Lung (tissue), 12 donors: Measurements from ENCODE around the gene MYO15A. TPM values are rescaled to one million over a fixed set of nuclear protein-coding genes. Genes with fewer than 3 reads are reported as not detected.

Experiments used
- ATAC-seq: fragments of 200-7000 bp; cut with Tn5 transposase; one replicate; pipeline ENCODE4 v1.9.1; 2020; ENCODE audit warnings: moderate number of reproducible peaks; ENCODE audit not compliant: insufficient read depth, low FRiP score
- DNase-seq, 3 donors: peaks; one replicate each; pipeline ENCODE4 v3.0.0-alpha.2; 2013 to 2017
- H3K27ac ChIP-seq, 2 donors: one replicate each; pipeline ENCODE4 v1.5.1; 2013; ENCODE audit warnings: mild to moderate bottlenecking in 2 of 2, moderate library complexity in 2 of 2, control low read depth in 1 of 2, inconsistent platforms in 1 of 2, low read depth in 1 of 2, low read length in 1 of 2
- H3K27me3 ChIP-seq, 3 donors: one replicate each; pipeline ENCODE4 v1.5.1; 2013; ENCODE audit warnings: low read length in 2 of 3; ENCODE audit not compliant: control insufficient read depth in 3 of 3, insufficient read depth in 3 of 3
- H3K36me3 ChIP-seq, 4 donors: one replicate each; pipeline ENCODE4 v1.5.1; 2013; ENCODE audit warnings: low read length in 4 of 4, mild to moderate bottlenecking in 1 of 4, moderate library complexity in 1 of 4; ENCODE audit not compliant: control insufficient read depth in 4 of 4, insufficient read depth in 4 of 4
- H3K4me1 ChIP-seq, 5 donors: one replicate each; pipeline ENCODE4 v1.5.1; 2013; ENCODE audit warnings: low read length in 5 of 5, mild to moderate bottlenecking in 2 of 5, moderate library complexity in 1 of 5; ENCODE audit not compliant: control insufficient read depth in 5 of 5, insufficient read depth in 5 of 5
- H3K4me3 ChIP-seq: one replicate; pipeline ENCODE4 v1.5.1; 2013; ENCODE audit warnings: mild to moderate bottlenecking, control low read depth, moderate library complexity
- H3K9ac ChIP-seq, 2 donors: one replicate each; pipeline ENCODE4 v1.5.1; 2013; ENCODE audit warnings: low read length in 2 of 2, control low read depth in 1 of 2; ENCODE audit not compliant: insufficient read depth in 1 of 2
- H3K9me3 ChIP-seq, 4 donors: one replicate each; pipeline ENCODE4 v1.5.1; 2013; ENCODE audit warnings: low read length in 3 of 4, mild to moderate bottlenecking in 1 of 4, moderate library complexity in 1 of 4; ENCODE audit not compliant: control insufficient read depth in 4 of 4, insufficient read depth in 3 of 4
- WGBS, 2 donors: extraction: QIAGEN DNeasy Blood & Tissue Kit; methylation state at CpG; one replicate each; pipeline ENCODE4 v1.1.7; 2013; 5-methylcytosine and 5-hydroxymethylcytosine counted together
- polyA plus RNA-seq, 2 donors: library from polyadenylated mRNA; stranded (reverse); fragments of 200-250 nt; gene quantifications; one replicate each; pipeline ENCODE4 v1.2.1, GENCODE V29; 2013
- total RNA-seq, 2 donors: library from RNA; depleted of rRNA in 1 of 2; stranded (reverse); fragments of >200 nt in 1 of 2; gene quantifications; one replicate each; pipeline ENCODE4 v1.2.1, GENCODE V29; 2014 to 2021
- TF ChIP-seq, protein P1 (sequence below): IDR thresholded peaks from 2 replicates; pipeline ENCODE4 v1.5.1; 2012; ENCODE audit warnings: mild to moderate bottlenecking; ENCODE audit errors: control extremely low read depth, extremely low read depth
- donor health status: control.
- donor health status: control.
- donor health status: Bipolar disorder and iron deficiency.
- donor health status: healthy.
- donor health status: DM: yes; HTN: yes; CAD: no.

MYO15A gene
- total and polyA plus RNA-seq, 4 donors, result 0.56 to 2.7 (median 2.3) TPM

DNA sequence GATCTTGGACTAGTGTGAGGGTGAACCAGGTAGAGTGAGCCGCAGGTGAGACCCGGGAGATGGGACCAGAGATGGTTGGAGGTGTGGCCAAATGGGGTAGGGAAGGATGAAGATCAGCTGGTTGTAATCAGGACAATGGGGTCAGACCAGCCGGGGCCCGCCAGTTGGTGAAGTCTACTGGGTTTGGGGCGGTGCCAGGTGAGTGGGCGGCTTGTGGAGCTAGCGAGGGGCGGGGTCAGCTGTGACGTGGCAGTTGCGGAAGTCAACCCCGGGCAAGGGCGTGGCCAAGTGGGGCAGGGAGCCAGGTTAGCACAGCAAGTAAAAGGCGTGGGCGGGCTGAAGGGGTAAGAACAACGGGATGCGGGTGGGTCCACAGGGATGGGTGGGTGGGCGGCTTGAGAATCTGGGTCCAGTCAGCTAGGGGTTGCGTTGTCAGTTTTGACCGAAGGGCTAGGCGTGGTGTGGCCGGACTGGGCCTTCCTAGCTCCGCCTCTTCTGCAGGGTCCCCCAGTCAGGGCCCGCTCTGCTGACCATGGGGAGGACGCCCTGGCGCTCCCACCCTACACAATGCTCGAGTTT, 49.6 kb downstream of the MYO15A start:
- no peak overlapping the region for H3K9ac ChIP-seq
- H3K9me3 ChIP-seq, result no peaks in the 10 kb centered on the region
- TF ChIP-seq, protein P1, sequence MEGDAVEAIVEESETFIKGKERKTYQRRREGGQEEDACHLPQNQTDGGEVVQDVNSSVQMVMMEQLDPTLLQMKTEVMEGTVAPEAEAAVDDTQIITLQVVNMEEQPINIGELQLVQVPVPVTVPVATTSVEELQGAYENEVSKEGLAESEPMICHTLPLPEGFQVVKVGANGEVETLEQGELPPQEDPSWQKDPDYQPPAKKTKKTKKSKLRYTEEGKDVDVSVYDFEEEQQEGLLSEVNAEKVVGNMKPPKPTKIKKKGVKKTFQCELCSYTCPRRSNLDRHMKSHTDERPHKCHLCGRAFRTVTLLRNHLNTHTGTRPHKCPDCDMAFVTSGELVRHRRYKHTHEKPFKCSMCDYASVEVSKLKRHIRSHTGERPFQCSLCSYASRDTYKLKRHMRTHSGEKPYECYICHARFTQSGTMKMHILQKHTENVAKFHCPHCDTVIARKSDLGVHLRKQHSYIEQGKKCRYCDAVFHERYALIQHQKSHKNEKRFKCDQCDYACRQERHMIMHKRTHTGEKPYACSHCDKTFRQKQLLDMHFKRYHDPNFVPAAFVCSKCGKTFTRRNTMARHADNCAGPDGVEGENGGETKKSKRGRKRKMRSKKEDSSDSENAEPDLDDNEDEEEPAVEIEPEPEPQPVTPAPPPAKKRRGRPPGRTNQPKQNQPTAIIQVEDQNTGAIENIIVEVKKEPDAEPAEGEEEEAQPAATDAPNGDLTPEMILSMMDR, result no peak
- DNase-seq, result peak; percentile 87 to 94 (median 92)
- peak; percentile 70 for ATAC-seq
- WGBS, 2 donors, result 8% methylated on average over 25 to 26 of the region's 26 CpGs
- H3K27ac ChIP-seq, result peak overlapping the region in 1 of 2 donors; percentile 45
- H3K27me3 ChIP-seq, result no peaks in the 10 kb centered on the region
- peaks cover 0 to 12% (median 0%) of the 10 kb centered on the region in 5 donors for H3K4me1 ChIP-seq
- no peak overlapping the region for H3K4me3 ChIP-seq
- no peaks in the 10 kb centered on the region for H3K36me3 ChIP-seq

DNA sequence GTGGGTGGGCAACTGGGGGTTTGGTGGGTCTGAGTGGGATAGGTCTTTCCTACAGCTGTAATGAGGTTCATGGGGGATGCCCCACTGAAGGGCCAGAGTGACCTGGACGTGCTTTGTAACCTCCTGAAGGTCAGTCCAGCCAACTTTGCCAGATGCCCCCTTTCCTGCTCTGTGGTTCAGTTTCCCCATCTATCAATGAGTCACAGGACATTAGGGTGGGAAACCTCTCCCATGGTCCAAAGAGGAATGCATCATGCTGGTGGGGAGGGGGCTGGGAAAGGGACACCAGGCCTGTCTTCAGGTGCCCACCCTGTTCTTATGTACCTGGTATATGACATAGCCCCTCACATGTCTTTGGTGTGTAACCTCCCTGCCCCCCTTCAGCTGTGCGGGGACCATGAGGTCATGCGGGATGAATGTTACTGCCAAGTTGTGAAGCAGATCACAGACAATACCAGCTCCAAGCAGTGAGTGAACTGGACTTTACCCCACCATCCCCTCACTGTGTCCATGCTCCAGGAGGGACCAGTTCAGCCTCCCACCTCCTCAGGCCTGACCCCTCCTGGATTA, 51.1 kb downstream of the MYO15A start:
- WGBS, 2 donors, result 91 to 97% methylated on average over 3 of the region's 3 CpGs
- Histone ChIP-seq H3K4me3 (no peak overlapping the region), H3K4me1 (peaks cover 0 to 8% (median 0%) of the 10 kb centered on the region in 5 donors), H3K36me3 (no peaks in the 10 kb centered on the region), H3K9me3 (no peaks in the 10 kb centered on the region), H3K27me3 (no peaks in the 10 kb centered on the region), H3K27ac (no peak overlapping the region), H3K9ac (no peak overlapping the region)
- DNase-seq (no peak), ATAC-seq (no peak)
- TF ChIP-seq, protein P1, result no peak

DNA sequence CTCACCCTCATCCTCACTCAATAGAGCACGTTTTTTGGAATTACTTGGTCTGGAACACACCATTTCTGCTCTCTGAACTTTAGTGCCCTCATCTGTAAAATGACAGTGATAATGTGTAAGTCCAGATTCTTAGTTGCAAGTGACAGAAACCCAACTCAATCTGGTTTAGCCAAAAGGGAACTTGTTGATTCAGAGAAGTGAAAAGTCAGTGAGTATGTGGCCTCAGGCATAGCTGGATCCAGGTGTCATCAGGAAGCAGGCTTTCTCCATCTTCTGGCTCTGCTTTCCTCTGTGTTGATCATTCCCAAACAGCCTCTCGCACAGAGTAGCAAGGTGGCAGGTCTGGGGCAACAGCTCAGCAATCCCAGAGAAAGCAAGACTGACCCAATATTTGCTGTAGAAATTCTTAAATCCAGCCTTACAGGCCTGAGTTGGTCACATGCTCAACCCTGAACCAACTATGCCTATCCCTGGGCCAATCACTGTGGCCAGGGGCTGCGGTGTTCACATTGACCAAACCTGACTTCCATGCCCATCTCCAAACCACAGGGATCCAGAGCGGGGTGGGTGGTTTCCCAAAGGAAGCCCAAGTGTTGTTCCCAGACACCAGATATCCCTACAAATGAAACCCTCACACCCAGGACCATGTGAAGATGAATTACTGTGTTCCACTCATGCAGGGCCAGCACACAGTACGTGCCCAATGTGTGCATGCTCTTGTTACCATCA, 51.7 kb downstream of the MYO15A start:
- no peak overlapping the region for H3K4me3 ChIP-seq
- peaks cover 0 to 8% (median 0%) of the 10 kb centered on the region in 5 donors for H3K4me1 ChIP-seq
- H3K9ac ChIP-seq, result no peak overlapping the region
- TF ChIP-seq, protein P1, result no peak
- no peaks in the 10 kb centered on the region for H3K9me3 ChIP-seq
- no peak for DNase-seq
- no peaks in the 10 kb centered on the region for H3K36me3 ChIP-seq
- H3K27ac ChIP-seq, result no peak overlapping the region
- ATAC-seq, result no peak
- no peaks in the 10 kb centered on the region for H3K27me3 ChIP-seq
- WGBS, 2 donors, result 91 to 92% methylated on average over 5 of the region's 5 CpGs
